Panc1 (cell line): ENCODE results near the gene IGFBP6. TPM values are rescaled to one million over a fixed set of nuclear protein-coding genes. Genes with fewer than 3 reads are reported as not detected.

Experiments used
- ATAC-seq: fragments of 200-7000 bp; cut with Tn5 transposase; 2 replicates; pipeline ENCODE4 v1.9.1; 2020; ENCODE audit warnings: mild to moderate bottlenecking, moderate library complexity
- BruUV-seq: library from RNA; stranded (reverse); fragments of 400-500 nt; replicated peaks from 2 replicates; lab custom pipeline; 2021; lab: Mats Ljungman, UMichigan
- CTCF ChIA-PET: fragments of 300-600 bp; sonication (Branson Sonifier 250); formaldehyde crosslinking; loops from one replicate; lab custom pipeline; 2022; ENCODE audit warnings: antibody characterized with exemption; lab: Charles Lee
- POLR2A ChIA-PET: fragments of 300-600 bp; sonication (Branson Sonifier 250); formaldehyde crosslinking; loops from one replicate; lab custom pipeline; 2022; ENCODE audit warnings: antibody characterized with exemption; lab: Charles Lee
- DNase-seq: peaks from one replicate; pipeline ENCODE4 v3.0.0-alpha.2; 2010; ENCODE audit warnings: low read depth, low spot score
- H3K27ac ChIP-seq: 2 replicates; pipeline ENCODE4 v1.5.1; 2011; ENCODE audit warnings: mild to moderate bottlenecking, low read length, inconsistent platforms
- H3K27me3 ChIP-seq: fragments of 200-500 bp; sonication (Bioruptor generic); 2 replicates; pipeline ENCODE4 v1.6.0; 2014; ENCODE audit warnings: low read length, inconsistent platforms; ENCODE audit not compliant: control insufficient read depth, insufficient read depth
- H3K36me3 ChIP-seq: fragments of 200-500 bp; sonication (Bioruptor generic); 2 replicates; pipeline ENCODE4 v1.5.1; 2014; ENCODE audit warnings: inconsistent platforms, mild to moderate bottlenecking, low read length, moderate library complexity; ENCODE audit not compliant: control insufficient read depth, insufficient read depth
- H3K4me1 ChIP-seq: 2 replicates; pipeline ENCODE4 v1.5.1; 2011; ENCODE audit warnings: inconsistent platforms, mild to moderate bottlenecking, low read length, moderate library complexity; ENCODE audit not compliant: control insufficient read depth, insufficient read depth
- H3K4me3 ChIP-seq, 2 experiments: 2 replicates each; pipeline ENCODE4 v1.5.1; 2011 to 2012; ENCODE audit warnings: low read depth in 2 of 2, low read length in 2 of 2, mild to moderate bottlenecking in 2 of 2, inconsistent platforms in 1 of 2, moderate library complexity in 1 of 2
- H3K9me3 ChIP-seq: fragments of 200-500 bp; sonication (Bioruptor generic); 2 replicates; pipeline ENCODE4 v1.5.1; 2014; ENCODE audit warnings: low read depth, mild to moderate bottlenecking, inconsistent platforms, low read length, moderate library complexity; ENCODE audit not compliant: control insufficient read depth, insufficient read depth
- POLR2AphosphoS5 ChIP-seq: IDR thresholded peaks from 2 replicates; pipeline ENCODE4 v1.6.1; 2012; ENCODE audit warnings: mild to moderate bottlenecking, low read depth, low read length, moderate library complexity
- REST ChIP-seq, 2 experiments: IDR thresholded peaks; 2 replicates each; pipeline ENCODE4 v1.6.1; 2011 to 2012; ENCODE audit warnings: low read depth in 2 of 2, control low read depth in 1 of 2, low read length in 1 of 2, mild to moderate bottlenecking in 1 of 2, moderate library complexity in 1 of 2; ENCODE audit not compliant: insufficient read depth in 1 of 2
- SIN3A ChIP-seq: IDR thresholded peaks from 2 replicates; pipeline ENCODE4 v1.6.1; 2012; ENCODE audit warnings: low read depth, mild to moderate bottlenecking, low read length, moderate library complexity, borderline replicate concordance; ENCODE audit not compliant: insufficient read depth
- TCF7L2 ChIP-seq: IDR thresholded peaks from 2 replicates; pipeline ENCODE4 v1.6.1; 2011; ENCODE audit warnings: mild to moderate bottlenecking, low read depth, low read length, inconsistent platforms
- in situ Hi-C: cut with HindIII; loops from 2 replicates; pipeline ENCODE4 v1.10.0; 2016; ENCODE audit warnings: low sequenced_read_pairs, low pct_unique_long_range_greater_than_20kb
- intact Hi-C: fragments of 100-400 bp; cut with micrococcal nuclease; formaldehyde crosslinking; loops from one replicate; pipeline ENCODE4 v1.10.0; 2022; ENCODE audit not compliant: unreplicated experiment
- total RNA-seq: library from RNA; stranded (reverse); gene quantifications from one replicate; pipeline ENCODE4 v1.2.1, GENCODE V29; 2021; ENCODE audit not compliant: unreplicated experiment
- TF ChIP-seq, protein P1 (sequence below): fragments of 450-650 bp; IDR thresholded peaks from 2 replicates; pipeline ENCODE4 v1.5.1; 2017; ENCODE audit warnings: mild to moderate bottlenecking

IGFBP6 gene
- total RNA-seq, 1 experiment from 2014 or later = 4.7 TPM

DNA sequence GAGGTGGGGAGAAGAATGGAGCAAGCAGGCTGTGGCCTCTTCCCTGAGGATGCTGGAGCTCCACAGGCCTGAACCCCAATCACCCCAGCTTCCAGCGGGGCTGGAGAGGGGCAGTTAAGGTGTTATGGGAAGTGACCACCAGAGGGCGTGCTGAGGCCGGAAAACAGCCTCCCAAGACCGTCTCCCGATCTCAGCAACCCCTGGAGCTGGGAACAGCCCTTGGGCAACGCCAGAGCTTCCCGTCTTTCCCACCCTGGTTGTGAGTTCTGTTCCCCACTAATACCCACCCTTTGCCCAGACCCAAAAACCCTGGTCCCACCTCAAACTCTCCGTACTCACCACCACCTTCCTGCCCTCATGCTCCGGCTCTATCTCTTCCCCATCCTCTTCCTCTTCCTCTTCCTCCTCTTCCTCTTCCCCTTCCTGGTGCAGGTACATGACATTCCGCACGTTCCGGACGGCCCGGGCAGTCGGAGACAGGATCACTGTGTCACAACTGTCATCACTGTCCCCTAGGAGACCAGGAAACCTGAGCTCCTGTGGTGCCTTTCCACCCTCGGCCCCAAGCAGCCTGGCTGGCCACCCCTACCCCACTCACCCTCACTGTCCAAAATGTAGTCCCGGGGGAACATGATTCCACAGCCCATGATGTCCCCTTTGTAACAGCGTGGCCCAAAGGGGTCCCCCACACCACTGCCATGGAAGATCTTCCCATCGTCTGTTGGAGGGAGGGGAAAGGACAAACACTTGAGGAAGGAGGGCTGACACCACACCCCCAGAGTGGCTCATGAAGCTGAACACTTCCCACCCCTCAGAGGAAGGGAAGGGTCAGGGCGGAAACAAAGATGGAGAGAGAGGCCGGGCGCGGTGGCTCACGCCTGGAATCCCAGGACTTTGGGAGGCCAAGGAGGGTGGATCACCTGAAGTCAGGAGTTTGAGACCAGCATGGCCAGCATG is 31.2 kb upstream of the IGFBP6 start:
- intact Hi-C loops (loop anchor here (1.0 to 10.0 kb wide), 2 partner anchors 33 to 89 kb away; no protein-coding TSS in a partner anchor), in situ Hi-C loops (no loop called here)
- Histone ChIP-seq H3K27me3 (no peaks in the 10 kb centered on the region), H3K4me3 (no peak overlapping the region), H3K36me3 (no peaks in the 10 kb centered on the region; the same call in 1 of the 2 replicates), H3K4me1 (peaks cover 5% of the 10 kb centered on the region), H3K27ac (no peak overlapping the region), H3K9me3 (no peaks in the 10 kb centered on the region)
- ATAC-seq (peak; percentile 83), DNase-seq (no peak)
- BruUV-seq = no TSS peak
- TF ChIP-seq, protein P1, sequence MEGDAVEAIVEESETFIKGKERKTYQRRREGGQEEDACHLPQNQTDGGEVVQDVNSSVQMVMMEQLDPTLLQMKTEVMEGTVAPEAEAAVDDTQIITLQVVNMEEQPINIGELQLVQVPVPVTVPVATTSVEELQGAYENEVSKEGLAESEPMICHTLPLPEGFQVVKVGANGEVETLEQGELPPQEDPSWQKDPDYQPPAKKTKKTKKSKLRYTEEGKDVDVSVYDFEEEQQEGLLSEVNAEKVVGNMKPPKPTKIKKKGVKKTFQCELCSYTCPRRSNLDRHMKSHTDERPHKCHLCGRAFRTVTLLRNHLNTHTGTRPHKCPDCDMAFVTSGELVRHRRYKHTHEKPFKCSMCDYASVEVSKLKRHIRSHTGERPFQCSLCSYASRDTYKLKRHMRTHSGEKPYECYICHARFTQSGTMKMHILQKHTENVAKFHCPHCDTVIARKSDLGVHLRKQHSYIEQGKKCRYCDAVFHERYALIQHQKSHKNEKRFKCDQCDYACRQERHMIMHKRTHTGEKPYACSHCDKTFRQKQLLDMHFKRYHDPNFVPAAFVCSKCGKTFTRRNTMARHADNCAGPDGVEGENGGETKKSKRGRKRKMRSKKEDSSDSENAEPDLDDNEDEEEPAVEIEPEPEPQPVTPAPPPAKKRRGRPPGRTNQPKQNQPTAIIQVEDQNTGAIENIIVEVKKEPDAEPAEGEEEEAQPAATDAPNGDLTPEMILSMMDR = peak; percentile 92
- no peak for TF ChIP-seq TCF7L2
- no peak for TF ChIP-seq SIN3A
- TF ChIP-seq POLR2AphosphoS5 = no peak
- TF ChIP-seq REST (IDR thresholded peaks at IDR 0.05; ENCODE audit: insufficient read depth in 1 of 2, low read depth in 2 of 2, low read length in 1 of 2) = peak in 1 of 2 experiments; percentile 21; a peak in 1 of 4 replicates
- POLR2A ChIA-PET = interaction anchor here (0.5 to 0.6 kb wide), 5 partner anchors 13 to 202 kb away, joined by 3 to 5 read pairs (median 4); partner anchors contain the start of genes IGFBP6 and SPRYD3
- CTCF ChIA-PET = interaction anchor here (0.5 to 2.6 kb wide), 15 partner anchors 10 to 185 kb away, joined by 3 to 43 read pairs (median 4); partner anchors contain the start of genes SOAT2 and SPRYD3

DNA sequence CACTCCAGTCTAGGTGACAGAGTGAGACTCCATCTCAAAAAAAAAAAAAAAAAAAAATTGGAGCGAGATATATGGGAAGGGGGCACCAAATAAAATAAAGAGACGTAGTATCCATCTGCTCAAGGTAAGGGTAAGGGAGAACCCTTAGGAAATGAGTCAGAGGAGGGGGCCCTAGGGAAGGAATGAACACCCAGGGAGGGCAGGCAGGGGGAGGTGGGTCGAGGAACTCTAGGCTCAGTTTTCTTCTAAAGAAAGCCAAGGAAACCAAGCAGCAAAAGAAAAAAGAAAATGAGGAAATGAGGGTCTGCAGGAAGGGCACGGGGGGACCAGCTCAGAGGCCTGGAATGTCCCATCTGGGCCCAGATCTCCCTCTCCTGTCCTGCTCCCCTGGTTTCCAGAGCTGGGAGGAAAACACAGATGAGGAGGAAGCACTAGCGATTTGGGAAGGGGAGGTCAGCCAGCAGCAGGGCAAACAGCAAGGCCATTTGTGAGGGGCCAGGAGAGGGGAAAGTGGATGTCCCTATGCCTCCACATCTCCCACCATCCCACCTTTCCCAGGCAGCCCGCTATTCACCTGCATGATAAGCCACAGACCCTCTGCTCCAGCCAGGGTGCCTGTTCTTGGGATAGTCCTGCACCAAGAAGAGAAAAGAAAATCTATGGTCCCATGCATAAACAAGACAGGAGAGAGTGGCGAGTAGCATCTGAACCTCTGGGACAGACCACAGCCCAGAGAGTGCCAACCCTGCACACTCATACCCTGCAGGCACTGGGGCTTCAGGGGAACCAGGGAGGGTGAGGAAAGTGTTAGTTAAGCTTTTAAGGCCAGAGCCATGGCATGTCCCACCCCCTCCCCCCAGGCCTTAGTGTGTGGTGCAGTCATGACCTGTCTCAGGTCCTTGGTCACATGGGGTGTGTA is 30.1 kb upstream of the IGFBP6 start:
- no peak for DNase-seq
- H3K9me3 ChIP-seq = no peaks in the 10 kb centered on the region
- H3K4me3 ChIP-seq = no peak overlapping the region
- TF ChIP-seq REST (IDR thresholded peaks at IDR 0.05; ENCODE audit: insufficient read depth in 1 of 2, low read depth in 2 of 2, low read length in 1 of 2) (no peak), SIN3A (no peak), TCF7L2 (no peak), POLR2AphosphoS5 (no peak)
- TF ChIP-seq, protein P1 = no peak
- no peaks in the 10 kb centered on the region; the same call in 1 of the 2 replicates for H3K4me1 ChIP-seq
- no peaks in the 10 kb centered on the region; the same call in 1 of the 2 replicates for H3K36me3 ChIP-seq
- no peak overlapping the region for H3K27ac ChIP-seq
- no peak for ATAC-seq
- intact Hi-C loops = loop anchor here (10.0 kb wide), 1 partner anchor 87 kb away; no protein-coding TSS in a partner anchor
- CTCF ChIA-PET = interaction anchor here (0.5 to 2.6 kb wide), 4 partner anchors 9 to 33 kb away, joined by 3 to 43 read pairs (median 4); no protein-coding TSS in a partner anchor
- in situ Hi-C loops = no loop called here
- POLR2A ChIA-PET = interaction anchor here (0.6 kb wide), 1 partner anchor 114 kb away, joined by 7 read pairs; no protein-coding TSS in a partner anchor
- no TSS peak for BruUV-seq
- H3K27me3 ChIP-seq = no peaks in the 10 kb centered on the region
